OCI-LY7 (cell line): ENCODE results near the gene UGT3A2.

ENCODE experiments used
- EZH2phosphoT487 ChIP-seq: fragments of 200-600 bp; sonication (generic); IDR thresholded peaks from 2 replicates; pipeline ENCODE4 v1.6.1; 2018; ENCODE audit warnings: low read depth, borderline replicate concordance, mild to moderate bottlenecking, mixed run types, antibody characterized with exemption, low read length, moderate library complexity, mixed read lengths
- TF ChIP-seq, protein P1 (sequence below): fragments of 200-600 bp; sonication (generic); conservative IDR thresholded peaks from 2 replicates; pipeline ENCODE4 v1.5.1; 2014; ENCODE audit warnings: mild to moderate bottlenecking, antibody characterized with exemption, low read length, moderate library complexity, mixed read lengths

DNA sequence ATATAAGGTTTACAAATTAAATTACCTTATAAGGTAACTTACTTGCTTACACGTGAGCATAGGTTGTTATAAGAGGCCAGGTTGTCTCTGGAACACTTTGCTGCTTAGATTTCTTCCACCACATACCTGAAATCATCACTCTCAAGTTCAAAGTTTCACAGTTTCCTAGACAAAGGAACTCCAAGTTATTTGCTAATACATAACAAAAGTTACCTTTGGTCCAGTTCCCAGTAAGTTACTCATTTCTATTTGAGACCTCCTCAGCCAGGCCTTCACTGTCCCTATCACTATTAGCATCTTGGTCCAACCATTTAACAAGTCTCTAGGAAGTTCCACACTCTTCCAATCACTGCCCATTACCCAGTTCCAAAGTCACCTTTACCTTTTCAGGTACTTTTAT lies 57.0 kb downstream of the UGT3A2 start:
- TF ChIP-seq, protein P1, sequence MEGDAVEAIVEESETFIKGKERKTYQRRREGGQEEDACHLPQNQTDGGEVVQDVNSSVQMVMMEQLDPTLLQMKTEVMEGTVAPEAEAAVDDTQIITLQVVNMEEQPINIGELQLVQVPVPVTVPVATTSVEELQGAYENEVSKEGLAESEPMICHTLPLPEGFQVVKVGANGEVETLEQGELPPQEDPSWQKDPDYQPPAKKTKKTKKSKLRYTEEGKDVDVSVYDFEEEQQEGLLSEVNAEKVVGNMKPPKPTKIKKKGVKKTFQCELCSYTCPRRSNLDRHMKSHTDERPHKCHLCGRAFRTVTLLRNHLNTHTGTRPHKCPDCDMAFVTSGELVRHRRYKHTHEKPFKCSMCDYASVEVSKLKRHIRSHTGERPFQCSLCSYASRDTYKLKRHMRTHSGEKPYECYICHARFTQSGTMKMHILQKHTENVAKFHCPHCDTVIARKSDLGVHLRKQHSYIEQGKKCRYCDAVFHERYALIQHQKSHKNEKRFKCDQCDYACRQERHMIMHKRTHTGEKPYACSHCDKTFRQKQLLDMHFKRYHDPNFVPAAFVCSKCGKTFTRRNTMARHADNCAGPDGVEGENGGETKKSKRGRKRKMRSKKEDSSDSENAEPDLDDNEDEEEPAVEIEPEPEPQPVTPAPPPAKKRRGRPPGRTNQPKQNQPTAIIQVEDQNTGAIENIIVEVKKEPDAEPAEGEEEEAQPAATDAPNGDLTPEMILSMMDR = no peak
- no peak for TF ChIP-seq EZH2phosphoT487
